COR-L47 (cell line): ENCODE measurements around the gene FRMD4B.
A peak's percentile ranks its signal among the peaks of the same experiment; 100 is the strongest.

Experiments used
- DNase-seq: peaks from one replicate; lab custom pipeline; 2025; lab: John Stamatoyannopoulos, UW

The FRMD4B gene

DNA sequence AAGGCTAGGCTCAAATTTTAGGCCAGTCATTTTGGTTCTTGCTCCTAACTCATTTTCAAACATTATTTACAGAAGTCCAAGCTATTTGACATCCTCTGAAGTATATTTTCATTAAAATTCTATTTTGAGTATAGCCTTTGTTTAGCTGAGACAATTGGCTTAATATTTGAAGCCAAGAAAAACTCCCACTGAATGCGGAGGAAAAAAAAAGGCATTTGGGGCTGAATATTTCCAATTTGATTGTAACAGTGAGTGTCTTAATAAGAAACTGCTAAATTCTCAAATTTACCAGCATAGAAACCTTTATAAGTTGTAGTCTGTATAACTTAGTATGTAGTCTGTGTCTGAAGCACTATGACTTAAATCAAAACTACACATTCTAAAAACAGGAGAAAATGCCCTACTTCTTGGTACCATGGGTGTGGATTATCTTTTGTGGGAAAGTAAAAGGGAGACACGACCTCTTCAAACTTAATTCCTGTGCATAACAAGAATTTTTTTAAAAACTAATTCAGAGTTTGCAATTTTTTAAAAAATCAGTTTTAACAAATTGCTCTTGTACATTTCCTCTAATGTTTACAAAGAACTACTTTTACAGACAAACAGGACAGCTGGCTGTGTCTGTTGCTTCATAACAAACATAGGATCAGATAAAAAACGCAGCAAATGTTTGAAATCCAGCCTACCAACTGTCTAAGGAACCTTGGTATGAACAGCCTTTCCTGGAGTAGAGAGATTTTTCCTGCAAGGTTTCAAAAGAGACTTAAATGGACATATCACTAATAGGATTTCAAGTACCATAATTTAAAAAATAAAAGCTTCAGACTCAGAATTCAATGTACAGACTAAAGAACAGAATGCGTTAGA, 210.8 kb downstream of the FRMD4B start:
- DNase-seq, result no peak

DNA sequence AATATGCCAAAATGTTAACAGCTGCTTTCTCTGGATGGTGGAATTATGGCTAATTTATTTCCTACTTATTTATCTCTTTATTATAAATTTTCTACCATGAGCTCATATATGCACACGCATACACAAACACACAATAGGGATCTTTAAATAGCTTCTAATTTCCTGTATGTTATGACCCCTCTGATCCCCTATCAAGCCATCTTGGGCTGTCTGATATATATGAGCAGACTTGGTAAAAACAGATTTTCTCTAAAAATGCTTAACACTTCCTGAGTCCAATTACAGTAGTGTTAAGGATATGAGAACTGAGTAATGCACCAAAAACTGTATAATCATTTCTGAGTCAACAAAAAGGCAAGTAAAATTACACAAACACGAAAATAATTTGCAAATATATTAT, 211.4 kb downstream of the FRMD4B start:
- no peak for DNase-seq

DNA sequence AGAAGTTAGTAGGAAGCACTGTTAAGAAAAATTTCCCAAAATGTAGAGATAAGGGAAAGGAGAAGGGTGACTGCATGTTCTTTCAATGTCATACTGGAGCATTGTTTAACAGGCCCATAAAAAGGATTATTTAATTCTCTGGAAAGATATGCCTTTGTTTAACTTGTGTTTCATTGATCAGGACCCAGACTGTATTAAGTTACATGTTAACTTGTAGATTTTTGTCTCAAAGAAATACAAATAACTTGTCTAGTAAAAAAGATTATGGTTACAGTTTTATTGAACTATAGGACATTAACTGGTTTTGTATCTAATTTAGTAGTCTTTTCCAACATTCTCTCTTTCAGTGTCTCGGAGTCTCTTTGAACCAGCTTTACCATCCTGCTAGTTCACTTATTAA, 213.8 kb downstream of the FRMD4B start:
- DNase-seq, result no peak

DNA sequence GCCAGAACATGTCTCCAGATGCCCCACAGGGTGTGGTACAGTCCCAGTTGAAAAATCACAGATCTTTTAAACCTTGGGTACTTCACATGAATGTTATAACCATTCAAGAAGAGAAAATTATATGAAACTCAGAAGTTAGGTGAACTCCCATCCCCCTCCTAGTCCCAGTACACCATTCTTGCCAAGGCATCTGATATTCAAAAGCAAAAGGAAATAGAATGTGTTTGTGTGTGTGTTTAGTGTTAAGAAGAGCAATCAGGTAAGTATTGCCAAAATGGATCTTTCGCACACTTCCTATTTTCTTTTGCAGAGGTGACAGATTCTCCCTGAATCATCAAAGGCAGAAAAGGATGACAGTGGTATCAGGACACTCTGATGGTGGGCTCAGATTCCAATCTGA, 219.4 kb downstream of the FRMD4B start:
- DNase-seq, result no peak

DNA sequence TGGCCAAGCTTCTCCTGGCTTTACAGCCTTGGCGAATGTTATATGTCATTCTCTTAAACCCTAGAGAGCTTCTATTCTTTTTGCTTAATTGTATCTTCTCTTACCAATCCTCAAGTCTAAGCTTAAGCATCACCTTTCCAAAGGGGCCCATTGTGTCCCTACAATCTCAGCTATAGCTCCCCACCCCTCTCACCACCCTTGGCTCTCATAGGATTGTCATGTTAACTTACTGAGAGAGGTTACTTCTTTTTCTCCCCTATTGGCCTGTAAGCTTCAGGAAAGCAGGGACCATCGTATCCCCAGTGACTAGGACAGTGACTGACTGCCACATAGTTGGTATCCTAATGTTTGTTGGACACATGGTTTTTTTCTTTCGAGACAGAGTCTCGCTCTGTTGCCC, 220.1 kb downstream of the FRMD4B start:
- no peak for DNase-seq

DNA sequence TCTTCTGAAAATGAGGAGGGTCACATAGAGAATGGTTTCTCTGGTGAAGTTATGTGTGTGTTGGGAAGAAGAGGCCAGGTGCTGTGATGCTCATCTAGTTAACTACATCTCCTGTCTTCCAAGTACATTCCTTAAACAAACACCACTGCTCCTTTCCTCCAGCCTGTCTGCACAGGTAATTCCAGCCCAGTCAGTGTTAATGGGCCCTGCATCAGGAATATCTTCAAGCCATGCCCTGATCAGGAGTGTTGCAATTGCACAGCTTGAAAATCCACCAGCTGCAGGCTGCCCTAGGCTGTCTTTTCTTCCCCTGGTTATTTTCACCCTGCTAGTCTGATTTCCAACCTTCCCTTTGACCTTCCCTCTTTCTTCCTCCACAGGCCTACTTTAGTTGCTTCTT, 221.6 kb downstream of the FRMD4B start:
- no peak for DNase-seq

DNA sequence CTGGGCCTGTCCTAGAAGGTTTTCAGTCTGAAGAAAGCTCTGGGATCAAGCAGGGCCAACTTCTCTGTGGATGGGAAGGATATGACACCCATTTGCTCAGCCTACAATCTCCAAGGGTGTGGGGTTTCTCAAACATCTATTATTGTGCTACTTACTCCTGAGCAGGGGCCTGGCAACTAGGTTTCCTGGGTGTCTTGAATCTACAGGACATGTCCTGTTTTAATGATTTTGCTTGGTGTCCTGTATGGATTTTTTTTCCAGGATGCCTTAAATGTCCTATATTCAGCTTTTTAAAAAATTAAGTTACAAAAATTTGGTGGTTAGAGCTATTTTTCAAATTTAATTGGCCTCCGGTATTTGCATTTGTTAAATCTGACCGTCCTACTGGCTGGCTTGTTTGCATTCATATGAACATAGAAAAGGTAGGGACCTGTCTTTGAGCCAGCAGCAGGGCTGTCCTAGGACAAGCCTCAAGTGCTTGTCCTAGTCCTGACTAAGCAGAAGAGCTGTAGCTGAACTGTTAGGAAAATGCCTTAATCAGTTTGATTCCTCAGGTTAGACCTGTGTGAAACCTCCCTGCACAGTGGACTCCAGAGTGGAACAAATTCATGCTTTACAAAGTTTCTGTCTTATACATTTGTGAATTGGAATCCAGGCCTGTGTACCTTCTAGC, 223.4 kb downstream of the FRMD4B start:
- DNase-seq, result no peak

DNA sequence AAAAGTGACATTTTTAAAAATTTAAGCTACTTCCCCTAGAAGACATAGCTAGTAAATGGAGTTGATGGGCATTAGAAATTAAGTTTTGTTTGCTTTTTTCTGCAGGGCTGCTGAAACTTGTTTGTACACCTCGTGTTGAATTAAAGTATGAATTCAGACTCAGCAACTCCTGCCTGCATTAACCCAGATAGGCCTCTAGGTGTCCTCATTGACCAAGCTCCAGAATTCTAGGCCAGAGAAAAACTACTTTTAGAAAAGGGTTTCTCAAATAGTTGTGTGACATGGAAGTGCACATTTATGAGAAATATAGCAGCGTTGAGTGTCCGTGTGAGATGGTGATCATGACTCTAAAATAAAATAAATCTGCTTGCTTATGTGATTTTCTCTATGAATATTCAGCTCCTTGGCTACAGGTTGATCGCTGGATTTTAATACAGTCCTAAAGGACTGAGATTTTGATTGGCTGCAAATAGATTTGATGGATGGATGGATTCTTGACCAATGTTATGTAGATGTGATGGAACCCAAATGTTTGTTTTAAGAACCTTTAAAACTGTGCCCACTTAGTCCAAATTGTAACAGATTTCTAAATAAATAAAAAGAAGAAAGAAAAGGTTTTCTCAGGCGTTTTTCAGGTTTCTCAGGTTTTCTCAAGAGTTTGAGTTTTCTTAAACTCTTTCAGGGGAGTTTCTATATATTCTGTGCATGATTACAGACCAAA, 224.1 kb downstream of the FRMD4B start:
- no peak for DNase-seq

GRCh38 chr3:69160525-69160924, 225.4 kb downstream of the FRMD4B start:
- no peak for DNase-seq

DNA sequence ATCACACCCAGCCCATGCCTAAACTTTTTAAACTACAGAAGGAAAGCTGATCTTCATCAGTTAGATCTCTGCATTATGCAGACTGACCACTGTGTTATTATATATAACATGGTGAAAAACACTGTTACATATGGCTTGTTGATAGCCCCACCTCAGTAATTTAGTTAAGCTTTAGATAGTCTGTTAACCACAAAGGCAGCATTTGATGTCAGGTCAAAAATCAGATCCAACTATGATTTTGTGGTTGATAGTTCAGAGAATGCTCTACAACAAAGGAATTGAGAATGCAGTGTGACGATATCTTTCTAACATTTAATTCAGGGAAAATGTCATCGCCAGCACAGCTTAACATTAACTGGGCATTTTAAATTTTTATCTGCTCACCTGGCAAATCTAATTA, 225.8 kb downstream of the FRMD4B start:
- no peak for DNase-seq

DNA sequence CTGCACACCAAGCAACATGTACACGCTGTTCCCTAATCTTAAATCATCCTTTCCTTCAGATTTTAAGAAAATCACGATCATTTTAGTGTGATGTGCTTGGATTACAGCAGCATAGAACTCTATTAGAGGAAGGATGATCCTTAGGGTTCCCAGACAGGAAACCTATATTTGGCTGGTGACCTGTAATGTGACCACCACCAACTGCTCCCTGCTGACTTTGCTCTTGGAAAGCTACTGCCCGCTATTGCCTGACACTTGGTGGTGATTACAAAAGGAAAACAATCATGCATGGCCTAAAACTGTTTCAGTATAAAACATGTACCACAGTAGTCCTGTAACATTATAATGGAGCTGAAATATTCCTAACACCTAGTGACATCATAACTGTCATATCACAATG, 236.3 kb downstream of the FRMD4B start:
- DNase-seq, result no peak

DNA sequence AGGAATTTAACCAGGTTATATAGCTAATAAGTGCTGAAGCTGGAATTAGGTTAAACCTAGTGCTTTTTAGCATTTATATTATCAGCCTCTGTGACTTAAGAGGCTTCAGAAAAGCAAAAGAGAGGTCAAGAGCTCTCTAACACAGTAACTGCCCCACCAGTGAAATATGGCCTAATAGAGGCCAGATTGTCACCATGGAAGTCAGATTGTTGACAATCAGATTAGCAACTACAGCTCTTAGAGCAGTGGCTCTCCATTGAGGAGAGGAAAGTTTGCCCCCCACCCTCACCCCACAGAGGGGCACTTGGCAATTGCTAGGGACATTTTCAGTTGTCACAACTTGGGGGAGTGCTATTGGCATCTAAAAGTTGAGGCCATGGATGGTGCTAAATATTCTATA, 240.2 kb downstream of the FRMD4B start:
- DNase-seq, result no peak

- DNase-seq, result peak; percentile 63
Measured at GRCh38 chr3:69144631-69145245, 241.2 kb downstream of the FRMD4B start.

DNA sequence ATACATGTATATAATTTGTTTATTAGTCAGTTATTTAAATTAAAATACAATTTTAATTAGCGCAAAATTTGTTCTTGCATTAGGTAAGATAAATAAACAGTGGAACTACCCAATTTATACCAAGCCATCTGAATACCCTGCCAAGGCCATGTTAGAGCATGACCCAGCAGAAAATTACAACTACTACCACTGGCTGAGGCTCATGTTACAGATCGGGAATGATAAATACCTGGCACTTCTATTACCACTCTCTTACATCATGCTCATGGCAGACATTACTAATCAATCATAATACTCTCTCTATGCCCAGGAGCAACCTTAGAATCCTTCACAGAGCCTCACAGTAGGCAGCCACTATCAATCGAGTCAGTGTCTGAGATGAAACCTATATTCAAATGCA, 242.3 kb downstream of the FRMD4B start:
- no peak for DNase-seq

GRCh38 chr3:69142797-69143454, 243.0 kb downstream of the FRMD4B start:
- no peak for DNase-seq

- no peak for DNase-seq
Measured at GRCh38 chr3:69142090-69142489, 243.8 kb downstream of the FRMD4B start.

GRCh38 chr3:69141313-69141712, 244.6 kb downstream of the FRMD4B start:
- DNase-seq, result no peak

DNA sequence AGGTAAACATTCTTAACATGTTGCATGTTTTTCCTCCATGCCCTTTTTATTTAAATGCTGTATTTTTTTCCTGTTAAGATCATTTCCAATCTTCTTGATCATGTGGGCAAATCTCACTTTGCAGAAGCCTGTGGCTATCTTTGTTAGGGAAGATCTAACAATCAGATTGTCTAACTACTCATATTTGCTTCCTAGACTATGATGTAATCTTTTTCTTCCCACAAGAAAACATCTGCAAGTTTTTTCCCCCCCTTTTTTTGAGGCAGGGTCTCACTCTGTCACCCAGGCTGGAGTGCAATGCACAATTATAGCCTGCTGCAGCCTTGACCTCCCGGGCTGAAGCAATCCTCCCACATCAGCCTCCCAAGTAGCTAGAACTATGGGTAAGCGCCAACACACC, 248.5 kb downstream of the FRMD4B start:
- DNase-seq, result no peak

DNA sequence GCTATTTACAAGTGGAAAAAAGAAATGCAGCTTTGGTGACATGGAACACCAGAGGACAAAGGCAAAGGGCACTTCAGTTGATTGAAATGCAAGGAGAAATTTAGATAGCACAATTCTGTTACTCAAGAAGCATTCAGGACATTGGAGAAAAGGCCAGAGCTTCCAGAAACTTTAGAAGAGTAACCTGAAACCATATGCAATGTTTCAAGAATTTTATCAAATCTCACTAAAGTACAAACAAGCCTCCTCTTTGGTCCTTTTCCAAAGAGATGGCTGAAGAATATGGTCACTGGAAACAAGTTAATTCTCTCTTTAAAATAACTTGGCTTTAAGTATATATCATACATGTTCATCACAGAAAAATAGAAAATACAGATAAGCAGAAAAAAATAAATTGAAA, 248.9 kb downstream of the FRMD4B start:
- DNase-seq, result no peak

DNA sequence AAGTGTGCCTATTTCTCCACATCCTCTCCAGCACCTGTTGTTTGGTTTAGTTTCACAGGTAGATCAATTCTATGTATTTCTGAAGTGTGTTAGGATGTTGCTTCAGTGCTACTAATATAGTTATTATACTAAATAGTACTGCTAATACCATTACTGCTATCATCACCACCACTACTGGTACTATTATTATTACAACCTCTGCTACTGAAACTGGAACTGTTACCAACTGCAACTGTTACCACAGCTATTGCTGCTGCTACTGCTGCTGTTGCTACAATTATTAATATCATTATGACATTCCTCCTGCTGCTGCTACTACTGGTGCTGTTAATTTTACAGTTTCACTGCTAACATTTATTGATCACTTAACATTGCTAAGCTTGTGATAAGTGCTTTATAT, 255.2 kb downstream of the FRMD4B start:
- DNase-seq, result no peak

GRCh38 chr3:69129531-69129930, 256.4 kb downstream of the FRMD4B start:
- no peak for DNase-seq

GRCh38 chr3:69128509-69128908, 257.4 kb downstream of the FRMD4B start:
- DNase-seq, result no peak
